Epithelial cell of prostate (primary cell): ENCODE measurements around the gene ABHD6.
A peak's percentile ranks its signal among the peaks of the same experiment; 100 is the strongest.
"Not testable (repeated sequence)": the region's sequence is repeated elsewhere in the genome, so short reads cannot be mapped to it uniquely, and the experiment has no call there.

Experiments used
- DNase-seq: peaks from one replicate; pipeline ENCODE4 v3.0.0-alpha.2; 2011; ENCODE audit warnings: low read depth, low spot score
- H3K27ac ChIP-seq: fragments of 450-650 bp; 2 replicates; pipeline ENCODE4 v1.5.1; 2017; ENCODE audit warnings: mild to moderate bottlenecking

Gene ABHD6

GRCh38 chr3:58237238-58237940, at the start of gene ABHD6:
Gene ABHD6 (plus strand): TSS chr3:58237792. CDS start chr3:58256587, 18,795 bp downstream.
- DNase-seq = no peak
- H3K27ac ChIP-seq = peak within 1 kb of the TSS; percentile 54

GRCh38 chr3:58188173-58188564, 49.4 kb upstream of the ABHD6 start:
- H3K27ac ChIP-seq = peak overlapping the region; percentile 45
- peak; percentile 62 for DNase-seq

- no peak overlapping the region for H3K27ac ChIP-seq
- DNase-seq = no peak
Observed at GRCh38 chr3:58188921-58189451, 48.6 kb upstream of the ABHD6 start.

- H3K27ac ChIP-seq = no peak overlapping the region
- DNase-seq = no peak
Observed at GRCh38 chr3:58189691-58190090, 47.9 kb upstream of the ABHD6 start.

- H3K27ac ChIP-seq = no peak overlapping the region
- DNase-seq = no peak
Observed at GRCh38 chr3:58190291-58190690, 47.3 kb upstream of the ABHD6 start.

- no peak for DNase-seq
- H3K27ac ChIP-seq = no peak overlapping the region
Observed at GRCh38 chr3:58190882-58191281, 46.7 kb upstream of the ABHD6 start.

- H3K27ac ChIP-seq = no peak overlapping the region
- no peak for DNase-seq
Observed at GRCh38 chr3:58191361-58191991, 46.1 kb upstream of the ABHD6 start.

- H3K27ac ChIP-seq = no peak overlapping the region
- DNase-seq = no peak
Observed at GRCh38 chr3:58192069-58192468, 45.5 kb upstream of the ABHD6 start.

GRCh38 chr3:58193682-58194407, 43.7 kb upstream of the ABHD6 start:
- no peak overlapping the region for H3K27ac ChIP-seq
- DNase-seq = no peak

- no peak overlapping the region for H3K27ac ChIP-seq
- no peak for DNase-seq
Observed at GRCh38 chr3:58197588-58197987, 40.0 kb upstream of the ABHD6 start.

GRCh38 chr3:58198362-58198761, 39.2 kb upstream of the ABHD6 start:
- DNase-seq = no peak
- H3K27ac ChIP-seq = peak overlapping the region; percentile 7

GRCh38 chr3:58198804-58199203, 38.8 kb upstream of the ABHD6 start:
- H3K27ac ChIP-seq = peak overlapping the region; percentile 7

GRCh38 chr3:58200121-58200709, 37.4 kb upstream of the ABHD6 start:
- DNase-seq = no peak
- H3K27ac ChIP-seq = no peak overlapping the region

More at GRCh38 chr3:58198804-58199203, 38.8 kb upstream of the ABHD6 start:
- no peak for DNase-seq

GRCh38 chr3:58200846-58201355, 36.7 kb upstream of the ABHD6 start:
- no peak overlapping the region for H3K27ac ChIP-seq
- no peak for DNase-seq

GRCh38 chr3:58201451-58201850, 36.1 kb upstream of the ABHD6 start:
- H3K27ac ChIP-seq, DNase-seq: not testable (repeated sequence)

GRCh38 chr3:58202917-58203360, 34.7 kb upstream of the ABHD6 start:
- no peak overlapping the region for H3K27ac ChIP-seq
- DNase-seq = no peak

- DNase-seq = no peak
Observed at GRCh38 chr3:58203541-58203940, 34.1 kb upstream of the ABHD6 start.

GRCh38 chr3:58204720-58205119, 32.9 kb upstream of the ABHD6 start:
- H3K27ac ChIP-seq = no peak overlapping the region
- DNase-seq = no peak

More at GRCh38 chr3:58203541-58203940, 34.1 kb upstream of the ABHD6 start:
- no peak overlapping the region for H3K27ac ChIP-seq

GRCh38 chr3:58205981-58206380, 31.6 kb upstream of the ABHD6 start:
- peak overlapping the region; percentile 61 for H3K27ac ChIP-seq
- DNase-seq = no peak

GRCh38 chr3:58206406-58207011, 31.1 kb upstream of the ABHD6 start:
- H3K27ac ChIP-seq = peak overlapping the region; percentile 61
- DNase-seq = no peak
